DND-41 (cell line): ENCODE results near the gene INTS13.

Experiments
- CTCF ChIP-seq: IDR thresholded peaks from 2 replicates; pipeline ENCODE4 v1.5.1; 2012; ENCODE audit warnings: borderline replicate concordance, low read length, moderate library complexity, mild to moderate bottlenecking; ENCODE audit not compliant: poor library complexity, severe bottlenecking; ENCODE audit errors: extremely low read depth
- EZH2 ChIP-seq: IDR thresholded peaks from 3 replicates; pipeline ENCODE4 v1.6.1; 2012; ENCODE audit warnings: borderline replicate concordance, low read depth, mild to moderate bottlenecking, moderate library complexity, low read length, inconsistent platforms; ENCODE audit not compliant: severe bottlenecking

GRCh38 chr12:26953447-26953846, 15.7 kb upstream of the INTS13 start:
- no peak for TF ChIP-seq CTCF
- no peak for TF ChIP-seq EZH2
